IMR-90 (cell line): Measurements from ENCODE around the gene UBN2. TPM values are rescaled to one million over a fixed set of nuclear protein-coding genes. Genes with fewer than 3 reads are reported as not detected.

ENCODE experiments used
- ATAC-seq: fragments of 200-7000 bp; cut with Tn5 transposase; 2 replicates; pipeline ENCODE4 v1.9.1; 2020; ENCODE audit warnings: low read depth, mild to moderate bottlenecking, moderate library complexity
- BruUV-seq: library from RNA; stranded (reverse); fragments of 400-500 nt; replicated peaks from 2 replicates; lab custom pipeline; 2021; lab: Mats Ljungman, UMichigan
- CTCF ChIA-PET: fragments of 300-600 bp; formaldehyde crosslinking; extraction: SDS; loops from one replicate; lab custom pipeline; 2021; ENCODE audit warnings: antibody characterized with exemption; lab: Yijun Ruan, JAX
- POLR2A ChIA-PET: fragments of 300-600 bp; sonication (Branson Sonifier 250); formaldehyde crosslinking; loops from one replicate; lab custom pipeline; 2022; ENCODE audit warnings: antibody characterized with exemption; ENCODE audit not compliant: unreplicated experiment; lab: Charles Lee
- DNase-seq: peaks from one replicate; pipeline ENCODE4 v3.0.0; 2013
- H2AFZ ChIP-seq: replicated peaks from 2 replicates; pipeline ENCODE3; 2013; ENCODE audit warnings: low read length, mild to moderate bottlenecking; ENCODE audit not compliant: poor library complexity
- H2AK5ac ChIP-seq: 2 replicates; pipeline ENCODE4 v1.6.1; 2013; ENCODE audit warnings: low read depth, low read length, inconsistent platforms
- H2AK9ac ChIP-seq: replicated peaks from 2 replicates; pipeline ENCODE3; 2013; ENCODE audit warnings: mild to moderate bottlenecking, low read depth, low read length, moderate library complexity; ENCODE audit not compliant: poor library complexity
- H2BK120ac ChIP-seq: 2 replicates; pipeline ENCODE4 v1.6.1; 2013; ENCODE audit warnings: low read depth, low read length, inconsistent platforms
- H2BK15ac ChIP-seq: 3 replicates; pipeline ENCODE4 v1.6.1; 2013; ENCODE audit warnings: low read depth, low read length, inconsistent platforms
- H2BK20ac ChIP-seq: 2 replicates; pipeline ENCODE4 v1.6.1; 2013; ENCODE audit warnings: low read depth, mild to moderate bottlenecking, inconsistent platforms, low read length, moderate library complexity
- H2BK5ac ChIP-seq: 2 replicates; pipeline ENCODE4 v1.6.1; 2013; ENCODE audit warnings: mild to moderate bottlenecking, low read depth, low read length, inconsistent platforms; ENCODE audit not compliant: poor library complexity, severe bottlenecking
- H3K14ac ChIP-seq: replicated peaks from 2 replicates; pipeline ENCODE4 v1.6.1; 2013; ENCODE audit warnings: low read depth, low read length, inconsistent platforms
- H3K18ac ChIP-seq: 2 replicates; pipeline ENCODE4 v1.6.1; 2013; ENCODE audit warnings: low read depth, low read length, control low read depth
- H3K23ac ChIP-seq: 2 replicates; pipeline ENCODE4 v1.6.1; 2013; ENCODE audit warnings: low read depth, low read length, inconsistent platforms
- H3K27ac ChIP-seq: 2 replicates; pipeline ENCODE4 v1.5.1; 2013; ENCODE audit warnings: mild to moderate bottlenecking, control low read depth, low read length; ENCODE audit not compliant: insufficient read depth
- H3K27me3 ChIP-seq: 2 replicates; pipeline ENCODE4 v1.6.1; 2013; ENCODE audit warnings: low read length; ENCODE audit not compliant: control insufficient read depth, insufficient read depth
- H3K36me3 ChIP-seq: 2 replicates; pipeline ENCODE4 v1.6.1; 2013; ENCODE audit warnings: low read length, mixed read lengths; ENCODE audit not compliant: control insufficient read depth, insufficient read depth
- H3K4ac ChIP-seq: 2 replicates; pipeline ENCODE4 v1.6.1; 2013; ENCODE audit warnings: low read depth, low read length, inconsistent platforms
- H3K4me1 ChIP-seq: 2 replicates; pipeline ENCODE4 v1.6.1; 2013; ENCODE audit warnings: low read length, mixed read lengths; ENCODE audit not compliant: control insufficient read depth, insufficient read depth
- H3K4me2 ChIP-seq: 2 replicates; pipeline ENCODE4 v1.6.1; 2013; ENCODE audit warnings: low read depth, mild to moderate bottlenecking, control low read depth, low read length, moderate library complexity
- H3K4me3 ChIP-seq: 2 replicates; pipeline ENCODE4 v1.5.1; 2013; ENCODE audit warnings: low read depth, mild to moderate bottlenecking, control low read depth, low read length, moderate library complexity; ENCODE audit not compliant: insufficient read depth
- H3K56ac ChIP-seq: 2 replicates; pipeline ENCODE4 v1.6.1; 2013; ENCODE audit warnings: low read length, inconsistent platforms; ENCODE audit not compliant: insufficient read depth; ENCODE audit errors: extremely low read depth
- H3K79me1 ChIP-seq, 2 experiments: 2 replicates each; pipeline ENCODE4 v1.6.1; 2013; ENCODE audit warnings: low read length in 2 of 2, inconsistent platforms in 1 of 2, low read depth in 1 of 2
- H3K9ac ChIP-seq: 2 replicates; pipeline ENCODE4 v1.6.1; 2013; ENCODE audit warnings: low read depth, low read length, control low read depth
- H3K9me1 ChIP-seq: 2 replicates; pipeline ENCODE4 v1.6.1; 2013; ENCODE audit warnings: low read length, inconsistent platforms; ENCODE audit not compliant: insufficient read depth
- H3K9me3 ChIP-seq: 2 replicates; pipeline ENCODE4 v1.6.1; 2013; ENCODE audit warnings: low read length; ENCODE audit not compliant: control insufficient read depth, insufficient read depth
- H4K20me1 ChIP-seq: 2 replicates; pipeline ENCODE4 v1.6.1; 2013; ENCODE audit warnings: low read length, inconsistent platforms; ENCODE audit not compliant: insufficient read depth
- H4K5ac ChIP-seq: 2 replicates; pipeline ENCODE4 v1.6.1; 2013; ENCODE audit warnings: mild to moderate bottlenecking, low read depth, low read length, control low read depth
- H4K8ac ChIP-seq, 2 experiments: 2 replicates each; pipeline ENCODE4 v1.6.1; 2013; ENCODE audit warnings: low read depth in 2 of 2, low read length in 2 of 2, control low read depth in 1 of 2, inconsistent platforms in 1 of 2
- H4K91ac ChIP-seq: 2 replicates; pipeline ENCODE4 v1.6.1; 2013; ENCODE audit warnings: low read depth, low read length, inconsistent platforms; ENCODE audit not compliant: insufficient read depth
- BHLHE40 ChIP-seq: fragments of 150-350 bp; IDR thresholded peaks from 2 replicates; pipeline ENCODE4 v1.6.1; 2016; ENCODE audit warnings: mild to moderate bottlenecking, low read depth, low read length
- CEBPB ChIP-seq: IDR thresholded peaks from 2 replicates; pipeline ENCODE4 v1.6.1; 2012; ENCODE audit warnings: low read depth, low read length, improper control_type of control experiment
- CHD1 ChIP-seq: IDR thresholded peaks from 2 replicates; pipeline ENCODE4 v1.6.1; 2012; ENCODE audit warnings: low read depth, low read length, improper control_type of control experiment
- FOS ChIP-seq: fragments of 150-350 bp; IDR thresholded peaks from 2 replicates; pipeline ENCODE4 v1.6.1; 2016; ENCODE audit warnings: low read depth, low read length
- MAFK ChIP-seq: IDR thresholded peaks from 2 replicates; pipeline ENCODE4 v1.6.1; 2012; ENCODE audit warnings: low read depth, low read length, improper control_type of control experiment
- MAZ ChIP-seq: IDR thresholded peaks from 2 replicates; pipeline ENCODE4 v1.6.1; 2012; ENCODE audit warnings: low read depth, mild to moderate bottlenecking, low read length, improper control_type of control experiment, moderate library complexity, borderline replicate concordance
- MXI1 ChIP-seq: IDR thresholded peaks from 2 replicates; pipeline ENCODE4 v1.6.1; 2012; ENCODE audit warnings: low read depth, mild to moderate bottlenecking, low read length, moderate library complexity, borderline replicate concordance
- NFE2L2 ChIP-seq: fragments of 150-350 bp; IDR thresholded peaks from 2 replicates; pipeline ENCODE4 v1.6.1; 2016; ENCODE audit warnings: low read depth, mild to moderate bottlenecking, low read length
- RAD21 ChIP-seq: IDR thresholded peaks from 2 replicates; pipeline ENCODE4 v1.6.1; 2012; ENCODE audit warnings: low read length, improper control_type of control experiment
- RCOR1 ChIP-seq: IDR thresholded peaks from 2 replicates; pipeline ENCODE4 v1.6.1; 2012; ENCODE audit warnings: mild to moderate bottlenecking, low read length, improper control_type of control experiment; ENCODE audit not compliant: insufficient replicate concordance
- RFX5 ChIP-seq: IDR thresholded peaks from 2 replicates; pipeline ENCODE4 v1.8.0; 2012; ENCODE audit warnings: low read depth, mild to moderate bottlenecking, low read length, moderate library complexity
- SMC3 ChIP-seq: fragments of 150-350 bp; IDR thresholded peaks from 2 replicates; pipeline ENCODE4 v1.6.1; 2016; ENCODE audit warnings: low read depth, mild to moderate bottlenecking, antibody characterized with exemption, low read length, moderate library complexity
- WGBS, 2 experiments: methylation state at CpG; one replicate each; pipeline versions ENCODE4 v1.1.5 to v1.1.7; 2013; ENCODE audit warnings: missing lambda C conversion rate in 2 of 2; ENCODE audit not compliant: insufficient read length in 1 of 2; ENCODE audit errors: extremely low coverage in 2 of 2; 5-methylcytosine and 5-hydroxymethylcytosine counted together
- dilution Hi-C: fragments of 300-500 bp; cut with HindIII; formaldehyde crosslinking; loops from one replicate; pipeline ENCODE4 v1.14.3; 2018; ENCODE audit warnings: low sequenced_read_pairs; ENCODE audit not compliant: unreplicated experiment
- in situ Hi-C: fragments of 300-500 bp; cut with MboI; formaldehyde crosslinking; loops from 3 replicates; pipeline ENCODE4 v1.14.3; 2019; ENCODE audit warnings: low sequenced_read_pairs, inconsistent platforms, mixed read lengths
- intact Hi-C: fragments of 100-400 bp; cut with micrococcal nuclease; formaldehyde crosslinking; loops from 2 replicates; pipeline ENCODE4 v1.10.0; 2022
- polyA plus RNA-seq, 3 experiments: library from polyadenylated mRNA; depleted of rRNA; stranded (reverse); fragments of >200 nt; gene quantifications; 2 replicates each; pipeline ENCODE4 v1.2.3, GENCODE V29; 2012; ENCODE audit warnings: low replicate concordance in 1 of 3
- total RNA-seq: library from RNA; depleted of rRNA; stranded (reverse); fragments of >200 nt; gene quantifications from 2 replicates; pipeline ENCODE4 v1.2.3, GENCODE V29; 2012
- TF ChIP-seq, protein P1 (sequence below): fragments of 150-350 bp; IDR thresholded peaks from 2 replicates; pipeline ENCODE4 v1.6.1; 2016; ENCODE audit warnings: low read depth, mild to moderate bottlenecking, low read length, moderate library complexity, borderline replicate concordance
- TF ChIP-seq, protein P2 (sequence below): fragments of 150-350 bp; IDR thresholded peaks from 2 replicates; pipeline ENCODE4 v1.6.1; 2017; ENCODE audit warnings: mild to moderate bottlenecking, antibody characterized with exemption, low read length, low read depth
- TF ChIP-seq, protein P3 (sequence below): conservative IDR thresholded peaks from 2 replicates; pipeline ENCODE4 v1.5.1; 2012; ENCODE audit warnings: mild to moderate bottlenecking, low read depth, low read length, improper control_type of control experiment

Gene UBN2
- total and polyA plus RNA-seq, 2 of the 4 experiments (the other 2 are of a cell fraction): 1.6 to 2.3 TPM

- no peak overlapping the region for H4K8ac ChIP-seq
- no peak overlapping the region for H3K56ac ChIP-seq
- H2BK5ac ChIP-seq: no peak overlapping the region
- no peak overlapping the region for H3K9ac ChIP-seq
- ChIA-PET CTCF (interaction anchor here (0.6 kb wide), 1 partner anchor 201 kb away, joined by 3 read pairs; no protein-coding TSS in a partner anchor), POLR2A (no interaction called here)
- ATAC-seq (no peak), DNase-seq (no peak)
- no peak overlapping the region for H2AK5ac ChIP-seq
- dilution Hi-C loops (no loop called here), in situ Hi-C loops (no loop called here), intact Hi-C loops (loop anchor here (5.0 kb wide), 1 partner anchor 42 kb away; no protein-coding TSS in a partner anchor)
- no peak for TF ChIP-seq MXI1
- TF ChIP-seq CHD1: no peak
- no peak for TF ChIP-seq BHLHE40
- TF ChIP-seq MAZ: no peak
- TF ChIP-seq CEBPB: no peak
- TF ChIP-seq NFE2L2: no peak
- TF ChIP-seq, protein P1, sequence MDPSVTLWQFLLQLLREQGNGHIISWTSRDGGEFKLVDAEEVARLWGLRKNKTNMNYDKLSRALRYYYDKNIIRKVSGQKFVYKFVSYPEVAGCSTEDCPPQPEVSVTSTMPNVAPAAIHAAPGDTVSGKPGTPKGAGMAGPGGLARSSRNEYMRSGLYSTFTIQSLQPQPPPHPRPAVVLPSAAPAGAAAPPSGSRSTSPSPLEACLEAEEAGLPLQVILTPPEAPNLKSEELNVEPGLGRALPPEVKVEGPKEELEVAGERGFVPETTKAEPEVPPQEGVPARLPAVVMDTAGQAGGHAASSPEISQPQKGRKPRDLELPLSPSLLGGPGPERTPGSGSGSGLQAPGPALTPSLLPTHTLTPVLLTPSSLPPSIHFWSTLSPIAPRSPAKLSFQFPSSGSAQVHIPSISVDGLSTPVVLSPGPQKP: no peak
- TF ChIP-seq MAFK: no peak
- no peak for TF ChIP-seq RCOR1
- no peak for TF ChIP-seq RAD21
- TF ChIP-seq FOS: no peak
- no peak for TF ChIP-seq RFX5
- TF ChIP-seq, protein P2, sequence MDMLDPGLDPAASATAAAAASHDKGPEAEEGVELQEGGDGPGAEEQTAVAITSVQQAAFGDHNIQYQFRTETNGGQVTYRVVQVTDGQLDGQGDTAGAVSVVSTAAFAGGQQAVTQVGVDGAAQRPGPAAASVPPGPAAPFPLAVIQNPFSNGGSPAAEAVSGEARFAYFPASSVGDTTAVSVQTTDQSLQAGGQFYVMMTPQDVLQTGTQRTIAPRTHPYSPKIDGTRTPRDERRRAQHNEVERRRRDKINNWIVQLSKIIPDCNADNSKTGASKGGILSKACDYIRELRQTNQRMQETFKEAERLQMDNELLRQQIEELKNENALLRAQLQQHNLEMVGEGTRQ: no peak
- no peak for TF ChIP-seq SMC3
- TF ChIP-seq, protein P3, sequence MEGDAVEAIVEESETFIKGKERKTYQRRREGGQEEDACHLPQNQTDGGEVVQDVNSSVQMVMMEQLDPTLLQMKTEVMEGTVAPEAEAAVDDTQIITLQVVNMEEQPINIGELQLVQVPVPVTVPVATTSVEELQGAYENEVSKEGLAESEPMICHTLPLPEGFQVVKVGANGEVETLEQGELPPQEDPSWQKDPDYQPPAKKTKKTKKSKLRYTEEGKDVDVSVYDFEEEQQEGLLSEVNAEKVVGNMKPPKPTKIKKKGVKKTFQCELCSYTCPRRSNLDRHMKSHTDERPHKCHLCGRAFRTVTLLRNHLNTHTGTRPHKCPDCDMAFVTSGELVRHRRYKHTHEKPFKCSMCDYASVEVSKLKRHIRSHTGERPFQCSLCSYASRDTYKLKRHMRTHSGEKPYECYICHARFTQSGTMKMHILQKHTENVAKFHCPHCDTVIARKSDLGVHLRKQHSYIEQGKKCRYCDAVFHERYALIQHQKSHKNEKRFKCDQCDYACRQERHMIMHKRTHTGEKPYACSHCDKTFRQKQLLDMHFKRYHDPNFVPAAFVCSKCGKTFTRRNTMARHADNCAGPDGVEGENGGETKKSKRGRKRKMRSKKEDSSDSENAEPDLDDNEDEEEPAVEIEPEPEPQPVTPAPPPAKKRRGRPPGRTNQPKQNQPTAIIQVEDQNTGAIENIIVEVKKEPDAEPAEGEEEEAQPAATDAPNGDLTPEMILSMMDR: no peak
- H3K79me1 ChIP-seq: peaks cover 0 to 7% of the 10 kb centered on the region in 2 experiments; a peak in 1 of 4 replicates
- peaks cover 12% of the 10 kb centered on the region for H3K36me3 ChIP-seq
- H4K20me1 ChIP-seq: no peaks in the 10 kb centered on the region
- H3K14ac ChIP-seq: no peak overlapping the region
- no peak overlapping the region for H2AFZ ChIP-seq
- WGBS, 2 experiments: no CpG with 5 or more reads among the region's 4 CpGs
- H3K4me2 ChIP-seq: no peak overlapping the region
- H2BK15ac ChIP-seq: no peak overlapping the region
- H4K5ac ChIP-seq: no peak overlapping the region
- H3K9me1 ChIP-seq: no peaks in the 10 kb centered on the region
- no peak overlapping the region for H2BK120ac ChIP-seq
- no peak overlapping the region for H2AK9ac ChIP-seq
- H3K27ac ChIP-seq: no peak overlapping the region
- no peaks in the 10 kb centered on the region for H3K27me3 ChIP-seq
- H3K4me1 ChIP-seq: peaks cover 2% of the 10 kb centered on the region; the same call in 1 of the 2 replicates
- no peak overlapping the region for H3K4ac ChIP-seq
- no peak overlapping the region for H3K23ac ChIP-seq
- no peak overlapping the region for H3K4me3 ChIP-seq
- no TSS peak for BruUV-seq
- no peak overlapping the region for H3K18ac ChIP-seq
- no peak overlapping the region for H4K91ac ChIP-seq
- no peak overlapping the region for H2BK20ac ChIP-seq
- H3K9me3 ChIP-seq: no peaks in the 10 kb centered on the region
Observed at GRCh38 chr7:139255290-139255689, 24.3 kb downstream of the UBN2 start.
